ENCODE results near the gene KIRREL1. TPM values are rescaled to one million over a fixed set of nuclear protein-coding genes. Genes with fewer than 3 reads are reported as not detected.

KIRREL1 gene
- total RNA-seq, 2 experiments from 2014 or later: not detected

DNA sequence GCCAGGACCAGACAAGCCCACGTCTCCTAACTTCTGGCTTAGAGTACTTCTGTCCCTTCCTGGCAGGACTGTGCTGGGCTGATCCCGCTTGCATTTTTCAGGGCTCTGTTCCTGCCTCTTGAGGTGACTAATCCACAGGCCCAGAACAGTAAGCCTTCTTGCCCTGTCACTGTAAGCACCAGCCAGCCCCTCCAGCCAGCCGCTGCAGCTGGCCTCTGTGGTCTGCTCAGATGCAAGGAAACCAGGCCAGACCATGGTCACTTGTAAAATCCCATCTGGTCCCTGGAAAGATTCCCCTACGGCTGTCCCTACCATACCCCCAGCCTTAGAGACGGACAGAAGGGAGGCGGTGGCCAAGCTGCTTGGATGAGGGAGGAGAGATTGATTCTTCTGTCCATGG lies 74.2 kb downstream of the KIRREL1 start:
- H3K27me3 Mint-ChIP-seq: peaks cover 4% of the 10 kb centered on the region
- ATAC-seq (ENCODE audit: low read depth) (no peak), DNase-seq (no peak)
- POLR2A ChIA-PET: no interaction called here
- H3K36me3 Mint-ChIP-seq: no peaks in the 10 kb centered on the region
- peaks cover 1% of the 10 kb centered on the region for H3K4me1 Mint-ChIP-seq
- no peak overlapping the region for H3K4me3 Mint-ChIP-seq
- H3K9me3 Mint-ChIP-seq: no peaks in the 10 kb centered on the region
- H3K27ac Mint-ChIP-seq: no peak overlapping the region

DNA sequence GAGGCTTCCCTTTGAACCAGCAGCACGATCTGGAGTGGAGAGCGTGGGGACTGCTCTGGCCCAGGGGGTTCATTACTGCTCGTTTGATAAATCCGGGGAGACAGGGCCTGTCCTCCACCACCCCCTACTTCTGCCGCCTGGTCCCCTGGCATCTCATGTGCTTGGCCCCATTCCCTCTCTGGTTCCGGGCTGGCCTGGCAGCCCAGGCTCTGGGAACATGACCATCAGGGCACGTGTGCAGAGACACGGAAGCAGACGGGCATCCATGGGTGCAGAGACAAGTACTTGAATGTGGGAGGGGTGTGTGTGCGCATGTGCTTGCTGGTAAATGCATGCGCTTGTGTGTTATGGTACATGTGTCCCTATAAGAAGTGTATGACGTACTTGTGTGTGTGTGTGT lies 75.5 kb downstream of the KIRREL1 start:
- ATAC-seq (ENCODE audit: low read depth) (no peak), DNase-seq (no peak)
- POLR2A ChIA-PET: no interaction called here
- Mint-ChIP-seq H3K4me1 (peaks cover 1% of the 10 kb centered on the region), H3K27ac (no peak overlapping the region), H3K9me3 (no peaks in the 10 kb centered on the region), H3K36me3 (no peaks in the 10 kb centered on the region), H3K4me3 (no peak overlapping the region), H3K27me3 (peaks cover 4% of the 10 kb centered on the region)

DNA sequence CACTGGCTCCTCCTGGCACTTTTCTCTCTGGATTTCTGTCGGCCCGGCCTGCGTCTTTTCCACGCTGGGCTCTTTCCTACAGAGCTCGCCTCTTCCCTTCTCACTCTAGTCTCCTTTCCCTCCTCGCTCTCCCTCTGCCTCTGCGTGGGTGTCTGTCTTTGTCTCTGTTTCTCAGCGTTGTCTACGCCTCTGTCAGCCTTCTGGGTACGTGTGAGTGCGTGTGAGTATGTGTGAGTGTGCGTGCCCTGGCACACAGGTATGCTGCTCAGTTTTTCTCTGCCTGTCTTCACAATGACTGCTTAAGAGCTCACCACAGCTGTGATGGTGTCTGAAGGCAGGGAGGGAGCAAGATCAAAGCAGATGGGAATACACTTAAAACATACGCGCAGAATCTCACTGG lies 77.7 kb downstream of the KIRREL1 start:
- DNase-seq: no peak
- peaks cover 1% of the 10 kb centered on the region for H3K4me1 Mint-ChIP-seq
- peak overlapping the region; percentile 40 for H3K27ac Mint-ChIP-seq
- no peak overlapping the region for H3K4me3 Mint-ChIP-seq
- POLR2A ChIA-PET: no interaction called here
- no peak for ATAC-seq (ENCODE audit: low read depth)
- no peaks in the 10 kb centered on the region for H3K36me3 Mint-ChIP-seq
- H3K9me3 Mint-ChIP-seq: no peaks in the 10 kb centered on the region
- peaks cover 4% of the 10 kb centered on the region for H3K27me3 Mint-ChIP-seq

DNA sequence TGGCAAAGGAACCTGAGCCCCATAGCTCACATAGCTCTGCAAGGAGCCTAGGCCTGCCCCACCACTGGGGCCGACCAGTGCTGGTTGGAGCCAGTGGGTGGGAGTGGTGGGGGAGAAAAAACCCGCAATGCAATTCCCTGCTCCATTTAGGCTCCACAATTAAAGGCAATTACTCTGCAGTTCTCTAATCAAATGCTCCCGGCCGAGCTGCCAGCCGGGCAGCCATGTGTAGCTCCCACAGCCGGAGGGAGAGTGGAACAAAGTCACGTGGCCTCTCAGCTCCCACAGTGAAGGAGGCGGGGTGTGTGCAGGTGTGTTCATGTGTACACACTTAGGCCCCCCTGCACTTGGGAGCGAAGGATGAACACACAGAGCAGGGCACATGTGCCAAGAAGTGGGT lies 81.6 kb downstream of the KIRREL1 start:
- peaks cover 4% of the 10 kb centered on the region for H3K27me3 Mint-ChIP-seq
- ATAC-seq (ENCODE audit: low read depth) (no peak), DNase-seq (no peak)
- no peaks in the 10 kb centered on the region for H3K36me3 Mint-ChIP-seq
- POLR2A ChIA-PET: no interaction called here
- H3K4me1 Mint-ChIP-seq: peaks cover 1% of the 10 kb centered on the region
- H3K9me3 Mint-ChIP-seq: no peaks in the 10 kb centered on the region
- no peak overlapping the region for H3K4me3 Mint-ChIP-seq
- H3K27ac Mint-ChIP-seq: no peak overlapping the region

- Mint-ChIP-seq H3K27me3 (no peaks in the 10 kb centered on the region), H3K36me3 (no peaks in the 10 kb centered on the region)
These were observed 83.0 kb downstream of the KIRREL1 start for GRCh38 chr1:158076441-158076840.

DNA sequence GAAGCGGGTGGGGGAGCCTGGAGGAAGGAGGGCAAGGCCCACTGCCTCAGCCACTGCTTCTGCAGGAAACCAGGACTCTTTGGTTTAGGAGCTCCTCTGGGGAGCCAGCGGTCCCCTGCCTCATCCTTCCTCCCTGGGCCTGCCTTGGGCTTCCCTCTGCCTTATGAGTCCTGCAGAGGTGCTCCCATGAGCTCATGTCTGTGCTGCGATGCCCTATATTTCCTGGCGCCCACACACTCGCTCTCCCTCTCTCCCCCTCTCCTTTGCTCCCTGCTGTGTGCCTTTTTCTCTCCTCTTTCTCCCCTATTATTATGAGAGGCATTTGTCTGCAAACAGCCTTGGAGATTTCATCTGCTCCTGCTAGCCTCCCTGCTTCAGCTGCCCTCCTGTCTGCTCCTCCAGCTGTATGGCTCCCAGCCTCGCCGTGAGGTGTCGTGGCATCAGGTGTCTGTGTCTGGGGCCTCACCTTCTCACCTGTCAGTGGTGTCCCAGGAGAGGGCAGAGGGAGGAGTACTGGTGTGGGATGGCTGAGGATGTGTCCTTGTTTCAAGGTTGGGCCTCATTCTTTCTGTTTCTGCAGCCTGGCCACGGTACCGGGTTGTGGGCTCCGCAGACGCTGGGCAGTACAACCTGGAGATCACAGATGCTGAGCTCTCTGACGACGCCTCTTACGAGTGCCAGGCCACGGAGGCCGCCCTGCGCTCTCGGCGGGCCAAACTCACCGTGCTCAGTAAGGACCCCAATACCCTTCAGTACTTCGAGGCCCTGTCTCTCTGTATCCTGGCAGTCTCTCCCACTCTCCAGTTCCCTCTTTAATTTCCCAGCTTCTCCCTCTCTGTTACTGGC lies 84.2 kb downstream of the KIRREL1 start:
- DNase-seq (no peak), ATAC-seq (ENCODE audit: low read depth) (no peak)
- Mint-ChIP-seq H3K9me3 (no peaks in the 10 kb centered on the region), H3K36me3 (no peaks in the 10 kb centered on the region), H3K27ac (no peak overlapping the region), H3K4me1 (no peaks in the 10 kb centered on the region), H3K27me3 (no peaks in the 10 kb centered on the region), H3K4me3 (no peak overlapping the region)
- POLR2A ChIA-PET: no interaction called here

More at GRCh38 chr1:158076441-158076840, 83.0 kb downstream of the KIRREL1 start:
- Mint-ChIP-seq H3K27ac (no peak overlapping the region), H3K4me3 (no peak overlapping the region), H3K4me1 (no peaks in the 10 kb centered on the region), H3K9me3 (no peaks in the 10 kb centered on the region)
- no peak for DNase-seq
- POLR2A ChIA-PET: no interaction called here
- ATAC-seq (ENCODE audit: low read depth): no peak

GRCh38 chr1:158078569-158079080 lies 85.2 kb downstream of the KIRREL1 start:
- H3K4me3 Mint-ChIP-seq: no peak overlapping the region
- no peak for DNase-seq
- POLR2A ChIA-PET: no interaction called here
- H3K9me3 Mint-ChIP-seq: no peaks in the 10 kb centered on the region
- ATAC-seq (ENCODE audit: low read depth): no peak
- H3K27ac Mint-ChIP-seq: no peak overlapping the region
- no peaks in the 10 kb centered on the region for H3K36me3 Mint-ChIP-seq
- no peaks in the 10 kb centered on the region for H3K27me3 Mint-ChIP-seq
- H3K4me1 Mint-ChIP-seq: no peaks in the 10 kb centered on the region

- H3K36me3 Mint-ChIP-seq: no peaks in the 10 kb centered on the region
- H3K27ac Mint-ChIP-seq: no peak overlapping the region
- DNase-seq (no peak), ATAC-seq (ENCODE audit: low read depth) (no peak)
- H3K27me3 Mint-ChIP-seq: no peaks in the 10 kb centered on the region
- H3K4me1 Mint-ChIP-seq: no peaks in the 10 kb centered on the region
- no peaks in the 10 kb centered on the region for H3K9me3 Mint-ChIP-seq
- no peak overlapping the region for H3K4me3 Mint-ChIP-seq
- POLR2A ChIA-PET: no interaction called here
These were observed 86.6 kb downstream of the KIRREL1 start for GRCh38 chr1:158080066-158080465.

DNA sequence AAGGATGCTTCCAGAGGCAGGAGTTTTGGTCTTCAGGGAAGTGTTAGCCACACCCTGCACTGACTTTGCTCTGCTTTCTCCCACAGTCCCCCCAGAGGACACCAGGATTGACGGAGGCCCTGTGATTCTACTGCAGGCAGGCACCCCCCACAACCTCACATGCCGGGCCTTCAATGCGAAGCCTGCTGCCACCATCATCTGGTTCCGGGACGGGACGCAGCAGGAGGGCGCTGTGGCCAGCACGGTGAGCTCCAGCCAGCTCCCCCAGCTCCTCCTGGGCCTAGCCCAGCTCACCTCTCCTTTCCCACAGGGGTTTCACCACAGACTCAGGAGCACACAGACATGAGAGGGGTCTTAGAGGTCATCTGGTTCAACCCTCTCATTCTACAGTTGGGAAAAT lies 90.9 kb downstream of the KIRREL1 start:
- H3K27me3 Mint-ChIP-seq: no peaks in the 10 kb centered on the region
- no peak for DNase-seq
- no peaks in the 10 kb centered on the region for H3K36me3 Mint-ChIP-seq
- H3K4me1 Mint-ChIP-seq: no peaks in the 10 kb centered on the region
- POLR2A ChIA-PET: no interaction called here
- H3K27ac Mint-ChIP-seq: no peak overlapping the region
- no peak for ATAC-seq (ENCODE audit: low read depth)
- H3K4me3 Mint-ChIP-seq: no peak overlapping the region
- H3K9me3 Mint-ChIP-seq: no peaks in the 10 kb centered on the region

GRCh38 chr1:158084747-158085146 lies 91.3 kb downstream of the KIRREL1 start:
- H3K4me3 Mint-ChIP-seq: no peak overlapping the region
- ATAC-seq (ENCODE audit: low read depth): no peak

DNA sequence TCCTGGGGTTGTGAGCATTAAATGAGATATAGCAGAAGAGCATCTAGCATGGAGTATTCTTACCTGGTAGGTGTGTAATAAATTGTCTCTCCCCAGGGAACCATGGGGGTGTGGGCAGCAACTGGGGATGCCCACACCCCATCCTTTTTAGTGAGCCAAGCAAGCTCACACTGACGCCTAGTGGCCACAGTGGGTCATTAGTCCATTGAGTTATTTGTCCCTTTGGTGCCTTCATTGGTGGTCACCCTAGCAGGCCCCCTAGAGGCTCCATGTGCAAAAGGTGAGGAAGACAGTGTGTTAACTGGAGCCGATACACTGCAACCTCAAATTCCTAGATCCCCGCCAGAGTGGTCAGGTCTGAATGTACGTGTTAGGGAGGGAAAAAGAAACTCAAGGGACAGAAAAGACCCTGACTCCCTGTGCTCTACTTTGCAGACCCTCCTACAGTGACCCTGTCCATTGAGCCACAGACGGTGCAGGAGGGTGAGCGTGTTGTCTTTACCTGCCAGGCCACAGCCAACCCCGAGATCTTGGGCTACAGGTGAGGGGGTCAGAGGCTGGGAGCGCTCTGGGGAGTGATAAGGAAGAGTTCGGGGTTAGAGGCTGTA lies 94.0 kb downstream of the KIRREL1 start:
- DNase-seq: peak; percentile 31
- no peaks in the 10 kb centered on the region for H3K4me1 Mint-ChIP-seq
- H3K27ac Mint-ChIP-seq: no peak overlapping the region
- no peak overlapping the region for H3K4me3 Mint-ChIP-seq
- POLR2A ChIA-PET: no interaction called here
- no peak for ATAC-seq (ENCODE audit: low read depth)
- no peaks in the 10 kb centered on the region for H3K36me3 Mint-ChIP-seq
- peaks cover 2% of the 10 kb centered on the region for H3K27me3 Mint-ChIP-seq
- H3K9me3 Mint-ChIP-seq: no peaks in the 10 kb centered on the region

More at GRCh38 chr1:158084747-158085146, 91.3 kb downstream of the KIRREL1 start:
- Mint-ChIP-seq H3K36me3 (no peaks in the 10 kb centered on the region), H3K4me1 (no peaks in the 10 kb centered on the region), H3K27me3 (no peaks in the 10 kb centered on the region), H3K27ac (no peak overlapping the region), H3K9me3 (no peaks in the 10 kb centered on the region)
- POLR2A ChIA-PET: no interaction called here
- DNase-seq: no peak

- Mint-ChIP-seq H3K4me1 (no peaks in the 10 kb centered on the region), H3K27me3 (peaks cover 2% of the 10 kb centered on the region), H3K36me3 (no peaks in the 10 kb centered on the region), H3K27ac (no peak overlapping the region), H3K4me3 (no peak overlapping the region), H3K9me3 (no peaks in the 10 kb centered on the region)
- POLR2A ChIA-PET: no interaction called here
- no peak for ATAC-seq (ENCODE audit: low read depth)
- no peak for DNase-seq
These were observed 96.0 kb downstream of the KIRREL1 start for GRCh38 chr1:158089476-158089875.

GRCh38 chr1:158089925-158090637 lies 96.6 kb downstream of the KIRREL1 start:
- H3K27ac Mint-ChIP-seq: no peak overlapping the region

More at GRCh38 chr1:158089925-158090637, 96.6 kb downstream of the KIRREL1 start:
- no peaks in the 10 kb centered on the region for H3K4me1 Mint-ChIP-seq
- peaks cover 2% of the 10 kb centered on the region for H3K27me3 Mint-ChIP-seq
- no peaks in the 10 kb centered on the region for H3K9me3 Mint-ChIP-seq
- H3K36me3 Mint-ChIP-seq: no peaks in the 10 kb centered on the region
- POLR2A ChIA-PET: no interaction called here
- no peak for DNase-seq
- no peak overlapping the region for H3K4me3 Mint-ChIP-seq
- ATAC-seq (ENCODE audit: low read depth): no peak
